Gastroesophageal sphincter (tissue), 4 donors: ENCODE measurements around the gene SLC26A6. TPM values are rescaled to one million over a fixed set of nuclear protein-coding genes. Genes with fewer than 3 reads are reported as not detected.

ENCODE experiments used
- ATAC-seq: fragments of 150-250 bp; one replicate; pipeline ENCODE4 v1.9.1; 2016; ENCODE audit warnings: mild to moderate bottlenecking, moderate library complexity
- H3K27ac ChIP-seq, 4 donors: fragments of 200-600 bp; sonication (generic) in 3 of 4; 1 replicate in 3 of 4; 2 replicates in 1 of 4; pipeline ENCODE4 v1.5.1; 2016 to 2019
- H3K27me3 ChIP-seq: fragments of 200-600 bp; sonication (generic); one replicate; pipeline ENCODE4 v1.5.1; 2019
- H3K36me3 ChIP-seq, 2 donors: fragments of 200-600 bp; sonication (generic); one replicate each; pipeline ENCODE4 v1.5.1; 2019; ENCODE audit warnings: control low read depth in 1 of 2
- H3K4me1 ChIP-seq, 3 donors: fragments of 200-600 bp; sonication (generic); 1 replicate in 2 of 3; 2 replicates in 1 of 3; pipeline ENCODE4 v1.5.1; 2016 to 2019; ENCODE audit warnings: control low read depth in 2 of 3
- H3K4me3 ChIP-seq, 2 donors: fragments of 200-600 bp; sonication (generic); one replicate each; pipeline ENCODE4 v1.5.1; 2019; ENCODE audit warnings: mild to moderate bottlenecking in 1 of 2, moderate library complexity in 1 of 2
- H3K9me3 ChIP-seq, 3 donors: fragments of 200-600 bp; sonication (generic); one replicate each; pipeline ENCODE4 v1.5.1; 2017 to 2019; ENCODE audit warnings: control low read depth in 2 of 3
- CTCF ChIP-seq, 4 experiments: fragments of 200-600 bp in 2 of 4; fragments of 450-650 bp in 2 of 4; sonication (generic) in 1 of 4; IDR thresholded peaks; one replicate each; pipeline ENCODE4 v1.5.1; 2017 to 2019; ENCODE audit warnings: antibody characterized with exemption in 4 of 4, mild to moderate bottlenecking in 2 of 4, moderate library complexity in 2 of 4
- EP300 ChIP-seq: sonication (generic); formaldehyde crosslinking; IDR thresholded peaks from one replicate; pipeline ENCODE4 v1.6.1; 2017; ENCODE audit warnings: antibody characterized with exemption, mild to moderate bottlenecking
- POLR2A ChIP-seq, 2 donors: fragments of 450-650 bp; IDR thresholded peaks; one replicate each; pipeline ENCODE4 v1.6.1; 2017; ENCODE audit warnings: antibody characterized with exemption in 2 of 2, mild to moderate bottlenecking in 2 of 2, moderate library complexity in 1 of 2
- POLR2AphosphoS5 ChIP-seq: sonication (generic); formaldehyde crosslinking; IDR thresholded peaks from one replicate; pipeline ENCODE4 v1.6.1; 2017; ENCODE audit warnings: antibody characterized with exemption
- WGBS, 2 donors: methylation state at CpG; one replicate each; pipeline ENCODE4 v1.1.5; 2018; ENCODE audit warnings: low coverage in 1 of 2; 5-methylcytosine and 5-hydroxymethylcytosine counted together
- total RNA-seq, 4 donors: library from RNA; depleted of rRNA; stranded (reverse); fragments of >200 nt; gene quantifications; one replicate each; pipeline ENCODE4 v1.1.0, GENCODE V29; 2016

The SLC26A6 gene
- total RNA-seq, 4 donors from 2014 or later, result 7.4 to 21.8 (median 10.7) TPM

- Histone ChIP-seq H3K4me3 (no peak overlapping the region), H3K9me3 (no peaks in the 10 kb centered on the region), H3K27ac (no peak overlapping the region), H3K36me3 (no peaks in the 10 kb centered on the region), H3K4me1 (no peaks in the 10 kb centered on the region), H3K27me3 (no peaks in the 10 kb centered on the region)
- no peak for ATAC-seq
- TF ChIP-seq EP300 (no peak), POLR2A (IDR thresholded peaks at IDR 0.05) (no peak), CTCF (IDR thresholded peaks at IDR 0.05) (no peak), POLR2AphosphoS5 (no peak)
- 80% methylated on average over 1 of the region's 15 CpGs; no CpG with 5 or more reads in 1 of the 2 donors for WGBS, 2 donors
These were observed 13.1 kb upstream of the SLC26A6 start for GRCh38 chr3:48648188-48648850.

DNA sequence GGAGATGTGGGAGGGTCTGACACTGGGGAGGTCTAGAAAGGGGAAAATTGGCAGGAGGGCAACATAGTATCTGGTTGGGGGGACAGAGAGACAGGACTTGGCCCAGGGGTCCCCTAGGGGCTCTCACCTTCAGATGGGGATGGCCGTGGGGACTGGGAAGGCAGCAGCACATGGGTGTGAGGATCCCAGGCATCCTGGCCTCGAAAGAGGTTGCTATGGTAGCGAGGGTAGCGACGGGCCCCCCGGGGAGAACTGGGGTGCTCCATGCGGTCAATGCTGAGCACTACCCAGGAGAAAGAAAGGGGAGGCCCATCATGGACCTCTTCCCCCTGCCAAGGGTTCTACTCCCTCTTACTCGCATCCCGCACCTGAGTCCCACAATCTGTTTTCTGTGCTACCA is 12.5 kb upstream of the SLC26A6 start:
- no peaks in the 10 kb centered on the region for H3K4me1 ChIP-seq
- WGBS, 2 donors, result 71 to 79% methylated on average over 4 to 9 of the region's 9 CpGs
- no peaks in the 10 kb centered on the region for H3K27me3 ChIP-seq
- TF ChIP-seq EP300 (no peak), POLR2AphosphoS5 (no peak), POLR2A (IDR thresholded peaks at IDR 0.05) (no peak), CTCF (IDR thresholded peaks at IDR 0.05) (no peak)
- ATAC-seq, result no peak
- H3K27ac ChIP-seq, result no peak overlapping the region
- H3K9me3 ChIP-seq, result no peaks in the 10 kb centered on the region
- H3K4me3 ChIP-seq, result no peak overlapping the region
- H3K36me3 ChIP-seq, result no peaks in the 10 kb centered on the region

GRCh38 chr3:48644898-48645760 is 9.9 kb upstream of the SLC26A6 start:
- Histone ChIP-seq H3K27ac (no peak overlapping the region), H3K36me3 (no peaks in the 10 kb centered on the region), H3K4me1 (no peaks in the 10 kb centered on the region), H3K4me3 (no peak overlapping the region), H3K27me3 (no peaks in the 10 kb centered on the region), H3K9me3 (no peaks in the 10 kb centered on the region)
- no CpG with 5 or more reads among the region's 22 CpGs for WGBS, 2 donors
- ATAC-seq, result no peak
- TF ChIP-seq EP300, result no peak
- TF ChIP-seq POLR2AphosphoS5, result no peak
- no peak for TF ChIP-seq CTCF (IDR thresholded peaks at IDR 0.05)
- no peak for TF ChIP-seq POLR2A (IDR thresholded peaks at IDR 0.05)

DNA sequence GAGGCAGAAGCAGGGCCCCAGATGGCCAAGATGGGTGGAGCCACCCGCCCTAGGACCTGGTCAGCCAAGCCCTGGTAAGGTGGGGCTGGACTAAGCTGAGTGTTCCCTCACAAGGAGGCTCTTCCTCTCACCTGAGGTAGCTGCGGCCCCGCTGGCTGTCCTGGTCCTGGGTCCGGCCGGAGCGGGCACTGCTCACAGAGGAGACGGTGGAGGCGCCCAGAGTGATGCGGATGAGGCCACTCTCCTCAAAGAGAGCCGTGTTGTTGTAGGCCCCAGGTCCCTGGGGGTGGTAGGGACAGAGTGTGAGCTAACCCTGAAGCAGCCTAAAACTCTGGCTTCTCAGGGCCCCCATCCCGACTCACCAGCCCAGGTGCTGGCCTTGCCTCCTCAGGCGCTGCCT is 7.3 kb upstream of the SLC26A6 start:
- Histone ChIP-seq H3K9me3 (no peaks in the 10 kb centered on the region), H3K36me3 (no peaks in the 10 kb centered on the region), H3K27ac (no peak overlapping the region), H3K27me3 (no peaks in the 10 kb centered on the region), H3K4me3 (no peak overlapping the region), H3K4me1 (no peaks in the 10 kb centered on the region)
- no peak for TF ChIP-seq CTCF (IDR thresholded peaks at IDR 0.05)
- no peak for TF ChIP-seq POLR2A (IDR thresholded peaks at IDR 0.05)
- no peak for TF ChIP-seq POLR2AphosphoS5
- no peak for TF ChIP-seq EP300
- no CpG with 5 or more reads among the region's 12 CpGs for WGBS, 2 donors
- ATAC-seq, result no peak
